Mesodermal cell (in vitro differentiated cells): ENCODE results near the gene BLCAP.

ENCODE experiments used
- H3K27ac ChIP-seq: 2 replicates; pipeline ENCODE4 v1.7.0; 2013; ENCODE audit warnings: mild to moderate bottlenecking, low read depth, low read length, moderate library complexity; ENCODE audit not compliant: severe bottlenecking
- H3K36me3 ChIP-seq: 2 replicates; pipeline ENCODE4 v1.7.1; 2013; ENCODE audit warnings: mild to moderate bottlenecking, low read length, moderate library complexity; ENCODE audit not compliant: control insufficient read depth, insufficient read depth
- H3K4me1 ChIP-seq: one replicate; pipeline ENCODE4 v1.7.1; 2013; ENCODE audit warnings: mild to moderate bottlenecking, low read length; ENCODE audit not compliant: insufficient read depth, control insufficient read depth, poor library complexity, severe bottlenecking
- H3K4me3 ChIP-seq: 2 replicates; pipeline ENCODE4 v1.7.0; 2013; ENCODE audit warnings: low read length, control low read depth, mild to moderate bottlenecking; ENCODE audit not compliant: insufficient read depth, poor library complexity, severe bottlenecking; ENCODE audit errors: extremely low read depth
- H3K9me3 ChIP-seq: 2 replicates; pipeline ENCODE4 v1.7.1; 2013; ENCODE audit warnings: mild to moderate bottlenecking, low read length, moderate library complexity; ENCODE audit not compliant: control insufficient read depth
- WGBS, 2 experiments: methylation state at CpG; one replicate each; pipeline ENCODE4 v1.1.5; 2013; ENCODE audit warnings: missing lambda C conversion rate in 2 of 2; ENCODE audit not compliant: insufficient coverage in 2 of 2; 5-methylcytosine and 5-hydroxymethylcytosine counted together

The BLCAP gene

DNA sequence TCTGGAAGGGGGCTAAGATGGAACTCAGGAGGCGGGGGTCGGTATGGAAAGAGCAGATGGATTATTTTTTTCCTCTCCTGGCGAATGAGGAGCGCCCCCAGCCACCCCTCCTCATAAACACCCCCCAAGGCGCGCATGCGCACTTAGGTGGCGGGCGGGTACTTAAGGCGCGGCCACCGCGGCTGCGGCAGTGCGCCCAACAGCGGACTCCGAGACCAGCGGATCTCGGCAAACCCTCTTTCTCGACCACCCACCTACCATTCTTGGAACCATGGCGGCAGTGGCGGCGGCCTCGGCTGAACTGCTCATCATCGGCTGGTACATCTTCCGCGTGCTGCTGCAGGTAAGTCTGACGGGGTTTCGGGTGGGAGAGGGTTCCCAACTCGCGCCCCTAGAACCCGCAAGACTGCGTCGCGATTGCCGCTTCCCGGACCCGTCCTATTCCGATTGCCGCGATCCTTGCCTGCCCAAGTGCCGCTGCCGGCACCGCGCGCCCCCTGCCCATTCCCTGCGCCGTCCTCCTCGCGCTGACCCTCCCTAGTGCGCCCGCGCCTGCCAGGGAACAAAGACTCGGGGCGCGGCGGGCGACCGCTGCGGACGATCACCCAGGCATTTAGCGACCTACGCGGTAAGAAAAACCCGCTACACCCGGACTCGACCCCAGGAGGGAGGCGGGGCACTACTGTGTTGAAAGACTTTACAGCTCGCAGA is 6.5 kb downstream of the BLCAP start, which contains the start of gene NNAT:
Gene NNAT, plus strand, starts transcription at position 190 of the 711 bp plus-strand sequence. Its CDS starts 82 bp downstream, at position 272.
- Histone ChIP-seq H3K9me3 (peaks cover 3% of the 10 kb centered on the region), H3K36me3 (peaks cover 82% of the 10 kb centered on the region), H3K4me3 (peak within 1 kb of the TSS; percentile 46), H3K27ac (no peak within 1 kb of the TSS), H3K4me1 (peaks cover 38% of the 10 kb centered on the region)
- WGBS, 2 experiments, result 68% methylated on average over 46 to 60 of the region's 69 CpGs

DNA sequence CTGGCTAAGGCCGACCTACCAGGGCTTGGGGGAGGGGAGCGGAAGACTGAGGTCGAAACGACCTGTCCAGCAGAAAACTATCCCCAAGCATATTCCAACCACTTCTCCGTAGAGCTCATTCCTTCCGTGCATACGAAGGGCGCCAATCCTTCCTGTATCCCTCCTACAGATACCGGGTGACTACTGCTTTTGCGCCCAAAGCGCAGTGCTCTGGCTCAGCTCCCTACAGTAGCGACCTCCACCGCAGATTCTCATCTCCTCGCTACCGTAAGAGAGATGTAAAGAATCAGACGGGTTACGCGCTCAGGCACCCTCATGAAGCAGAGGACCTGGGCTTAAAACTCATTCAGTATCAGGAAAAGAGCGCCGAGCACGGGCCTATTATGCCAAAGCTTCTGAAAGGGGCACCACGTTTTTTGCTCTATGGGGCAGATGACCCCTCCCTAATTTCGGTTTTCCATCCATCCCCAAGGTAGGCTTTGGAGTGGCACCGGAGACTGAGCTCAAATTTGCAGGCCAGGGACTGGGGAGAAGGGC is 7.2 kb downstream of the BLCAP start:
- 62 to 76% methylated on average over 14 to 20 of the region's 24 CpGs for WGBS, 2 experiments
- Histone ChIP-seq H3K4me3 (peak overlapping the region; percentile 46), H3K9me3 (peaks cover 3% of the 10 kb centered on the region), H3K4me1 (peaks cover 35% of the 10 kb centered on the region), H3K36me3 (peaks cover 85% of the 10 kb centered on the region), H3K27ac (no peak overlapping the region)

DNA sequence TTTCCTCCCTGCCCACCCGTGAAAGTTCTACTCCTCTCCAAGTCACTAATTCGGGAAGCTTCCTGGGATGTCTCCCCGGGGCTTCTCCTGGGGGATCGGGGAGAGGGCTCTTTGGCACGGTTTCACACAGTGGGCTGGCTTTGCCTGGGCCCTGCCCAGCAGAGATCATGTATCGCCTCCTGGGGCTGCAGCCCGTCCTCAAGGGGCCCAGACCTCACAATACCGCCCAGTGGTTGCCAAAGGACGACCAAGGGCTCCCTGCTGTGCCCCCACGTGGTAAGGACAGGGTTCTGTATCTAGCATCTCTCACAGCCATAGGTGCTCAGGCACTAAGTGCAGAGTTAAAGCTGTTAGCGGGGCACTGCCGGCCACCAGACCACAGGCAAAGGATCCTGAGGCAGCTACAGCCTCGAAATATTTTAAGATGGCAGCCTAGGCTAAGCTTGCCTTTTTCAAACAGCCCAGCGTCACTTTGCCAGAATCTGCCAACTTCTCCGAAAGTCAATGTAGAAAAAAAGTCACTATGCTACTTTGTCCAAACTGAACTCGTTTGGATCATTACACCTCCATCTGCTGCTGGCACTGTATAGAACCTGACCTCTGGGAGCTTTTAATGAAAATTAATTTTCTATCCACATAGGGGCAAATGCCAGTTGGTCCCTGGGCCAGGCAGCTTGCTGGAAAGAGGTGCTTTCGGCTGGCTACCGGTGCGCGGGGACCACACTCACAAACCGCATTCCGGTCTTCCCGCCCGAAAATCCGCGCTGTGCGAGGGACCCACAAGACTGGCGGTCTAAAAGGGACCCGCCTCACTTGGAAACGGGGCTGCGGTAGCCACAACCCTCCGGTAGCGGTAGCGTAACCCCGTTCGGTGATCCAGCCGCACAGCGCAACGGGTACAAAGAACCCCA is 7.9 kb downstream of the BLCAP start:
- no peak overlapping the region for H3K27ac ChIP-seq
- peaks cover 3% of the 10 kb centered on the region for H3K9me3 ChIP-seq
- peaks cover 85% of the 10 kb centered on the region for H3K36me3 ChIP-seq
- H3K4me3 ChIP-seq, result no peak overlapping the region
- H3K4me1 ChIP-seq, result peaks cover 28% of the 10 kb centered on the region
- WGBS, 2 experiments, result 62 to 68% methylated on average over 32 to 37 of the region's 39 CpGs

DNA sequence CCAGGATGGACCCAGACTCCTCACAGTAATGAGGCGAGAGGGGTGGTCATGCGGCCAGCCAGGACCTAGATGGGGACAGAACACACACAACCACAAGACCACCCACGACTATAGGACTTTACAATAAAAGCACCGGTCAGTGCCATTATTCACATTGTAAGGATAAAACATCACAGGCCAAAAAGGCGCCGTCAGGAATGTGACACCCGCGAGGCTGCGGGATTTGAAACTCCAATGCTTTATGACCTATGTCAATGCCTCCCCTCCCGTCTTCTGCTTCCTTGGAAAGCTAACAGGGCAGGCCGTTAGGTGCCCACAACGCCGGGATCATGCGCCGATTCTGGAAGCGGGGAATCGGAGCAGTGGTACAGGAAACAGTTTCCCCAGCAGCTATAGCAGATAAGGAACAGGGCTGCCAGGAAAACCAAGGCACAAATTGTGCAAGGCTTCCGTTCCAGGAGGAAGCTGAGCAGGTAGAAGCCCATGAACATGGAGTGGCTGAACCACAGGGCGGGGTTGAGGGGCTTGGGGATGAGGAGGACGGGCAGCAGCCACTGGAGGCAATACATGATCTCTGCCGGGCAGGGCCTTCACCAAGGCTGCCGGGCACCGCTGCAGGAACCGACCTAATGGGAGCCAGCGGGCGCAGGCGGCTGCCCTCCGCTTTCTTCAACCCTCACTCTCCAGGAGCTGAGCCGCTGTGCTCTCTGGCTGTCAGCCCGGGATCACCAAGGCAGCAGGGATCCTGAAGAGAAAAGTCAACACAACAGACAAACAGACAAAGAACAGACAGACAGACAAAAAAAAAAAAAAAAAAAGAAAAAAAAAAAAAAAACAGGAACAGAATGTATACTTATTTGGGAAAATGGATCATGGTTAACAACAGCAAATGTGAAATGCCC is 8.8 kb downstream of the BLCAP start:
- peaks cover 86% of the 10 kb centered on the region for H3K36me3 ChIP-seq
- peaks cover 3% of the 10 kb centered on the region for H3K9me3 ChIP-seq
- no peak overlapping the region for H3K4me3 ChIP-seq
- no peak overlapping the region for H3K27ac ChIP-seq
- 92 to 93% methylated on average over 18 to 27 of the region's 30 CpGs for WGBS, 2 experiments
- peaks cover 19% of the 10 kb centered on the region for H3K4me1 ChIP-seq

DNA sequence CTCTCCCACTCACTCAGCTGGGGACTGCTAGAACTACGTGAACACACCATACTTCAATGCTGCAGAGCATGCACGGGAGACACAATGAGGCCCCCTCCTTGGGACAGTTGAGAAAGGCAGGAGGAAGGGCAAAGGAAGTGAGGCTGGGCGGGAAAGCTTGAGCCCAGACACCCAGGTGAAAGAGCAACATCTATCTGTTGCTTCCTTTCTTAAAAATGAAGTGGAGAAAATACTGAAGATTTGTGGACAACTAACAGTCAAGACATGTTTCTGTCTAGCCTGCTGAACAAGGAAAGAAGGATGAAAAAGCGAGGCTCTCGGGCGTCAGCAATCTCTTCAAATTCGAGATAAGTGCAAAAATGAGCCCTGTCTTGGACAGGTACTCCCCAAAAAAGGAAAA is 9.6 kb downstream of the BLCAP start:
- no peak overlapping the region for H3K4me3 ChIP-seq
- H3K36me3 ChIP-seq, result peaks cover 87% of the 10 kb centered on the region

DNA sequence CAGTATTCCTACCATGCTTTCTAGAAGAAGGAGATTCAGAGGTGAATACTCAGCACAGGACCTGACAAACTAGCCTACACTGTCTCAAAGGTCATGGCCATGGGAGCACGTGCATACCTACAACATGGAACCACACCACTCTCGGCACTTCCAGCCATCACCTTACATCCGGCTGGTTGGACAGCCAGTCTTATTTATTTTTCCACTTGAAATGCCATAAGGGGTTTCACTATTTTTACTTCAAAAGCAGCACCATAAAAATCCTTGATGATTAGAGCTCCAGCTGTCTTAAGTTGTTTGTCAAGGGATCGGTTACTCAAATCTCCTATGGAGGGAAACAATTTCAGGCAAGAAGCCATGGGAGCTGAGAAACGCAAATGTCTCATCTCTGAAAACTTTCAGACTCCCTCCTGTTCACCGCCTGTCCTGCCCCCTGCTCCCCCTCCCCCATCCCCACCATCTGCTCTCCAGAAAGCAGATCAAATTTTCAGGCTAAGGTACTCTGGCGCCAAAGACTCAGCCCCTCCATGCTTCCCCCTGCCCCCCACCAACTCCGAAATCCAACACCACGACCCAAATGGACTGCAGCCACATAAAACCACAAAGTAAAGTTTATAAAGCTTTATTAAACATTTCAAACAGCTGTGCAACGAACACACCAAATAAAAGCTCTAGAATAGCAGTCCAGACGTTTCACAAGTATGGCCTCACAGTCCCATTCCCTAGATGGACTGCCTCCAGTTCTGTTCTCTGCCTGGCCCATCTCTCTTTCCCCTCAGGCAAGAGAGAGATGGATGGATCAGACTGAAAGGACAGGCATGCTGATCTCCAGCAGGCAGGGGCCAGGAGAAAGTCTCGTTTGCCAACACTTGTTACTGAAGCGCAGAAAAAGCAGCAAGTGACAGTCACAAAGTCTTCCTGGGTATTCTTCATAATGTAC is 10.6 kb downstream of the BLCAP start:
- Histone ChIP-seq H3K4me1 (peaks cover 19% of the 10 kb centered on the region), H3K36me3 (peaks cover 92% of the 10 kb centered on the region), H3K27ac (no peak overlapping the region), H3K9me3 (peaks cover 3% of the 10 kb centered on the region), H3K4me3 (no peak overlapping the region)
- WGBS, 2 experiments, result 83 to 87% methylated on average over 8 to 10 of the region's 13 CpGs

More for the DNA sequence above, 9.6 kb downstream of the BLCAP start:
- Histone ChIP-seq H3K4me1 (peaks cover 19% of the 10 kb centered on the region), H3K9me3 (peaks cover 3% of the 10 kb centered on the region), H3K27ac (no peak overlapping the region)
- 85 to 95% methylated on average over 6 to 7 of the region's 7 CpGs for WGBS, 2 experiments

DNA sequence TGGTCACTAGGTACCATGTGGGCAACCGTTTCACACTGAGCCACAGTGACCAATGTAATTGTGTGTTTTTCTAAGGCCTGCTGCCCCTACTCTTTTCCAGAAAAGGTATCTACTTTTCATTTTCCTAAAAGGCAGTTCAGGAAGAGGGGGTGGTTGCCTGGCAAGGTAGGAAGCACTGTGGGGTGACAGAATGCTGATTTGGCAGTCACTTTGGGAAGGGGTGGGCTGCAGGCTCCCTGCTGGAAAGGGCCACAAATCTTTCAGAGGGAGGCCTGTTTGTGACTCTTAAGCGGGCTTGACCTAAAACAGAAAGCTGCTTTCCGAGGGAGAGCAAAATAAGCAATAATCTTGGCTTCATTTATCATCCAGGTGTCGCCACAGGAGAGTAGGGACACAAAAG is 11.8 kb downstream of the BLCAP start:
- Histone ChIP-seq H3K27ac (no peak overlapping the region), H3K36me3 (peaks cover 94% of the 10 kb centered on the region), H3K4me1 (peaks cover 19% of the 10 kb centered on the region), H3K4me3 (no peak overlapping the region), H3K9me3 (no peaks in the 10 kb centered on the region)
- WGBS, 2 experiments, result 89 to 98% methylated on average over 3 to 4 of the region's 4 CpGs

DNA sequence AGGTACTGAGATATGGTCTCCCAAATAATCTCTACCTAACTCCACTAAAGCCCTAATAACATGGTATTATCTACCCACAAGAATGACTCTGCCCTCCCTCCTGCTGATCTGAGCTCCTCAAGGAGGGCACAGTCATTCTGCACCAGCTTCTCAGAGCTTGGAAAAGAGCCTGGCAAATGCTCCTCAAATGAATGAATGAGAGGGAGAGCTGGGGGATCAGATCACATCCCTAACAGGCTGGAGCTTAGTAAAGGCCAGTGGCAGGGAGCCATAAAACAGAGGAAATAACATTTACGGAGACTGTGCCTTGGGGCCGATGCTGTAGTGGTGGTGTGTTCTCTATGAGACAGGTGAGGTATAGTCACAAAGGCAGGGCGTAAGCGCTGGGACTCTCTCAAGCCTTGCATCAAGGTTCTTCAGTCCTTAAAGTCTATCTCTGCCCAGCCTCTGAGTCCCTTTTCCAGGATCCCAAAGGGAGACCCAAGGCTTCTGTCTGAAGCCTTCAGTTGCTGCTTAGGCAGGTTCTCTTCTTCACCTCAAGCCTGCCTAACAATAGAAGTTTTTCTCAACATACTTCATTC is 13.8 kb downstream of the BLCAP start:
- Histone ChIP-seq H3K36me3 (peaks cover 83% of the 10 kb centered on the region), H3K4me3 (no peak overlapping the region)

DNA sequence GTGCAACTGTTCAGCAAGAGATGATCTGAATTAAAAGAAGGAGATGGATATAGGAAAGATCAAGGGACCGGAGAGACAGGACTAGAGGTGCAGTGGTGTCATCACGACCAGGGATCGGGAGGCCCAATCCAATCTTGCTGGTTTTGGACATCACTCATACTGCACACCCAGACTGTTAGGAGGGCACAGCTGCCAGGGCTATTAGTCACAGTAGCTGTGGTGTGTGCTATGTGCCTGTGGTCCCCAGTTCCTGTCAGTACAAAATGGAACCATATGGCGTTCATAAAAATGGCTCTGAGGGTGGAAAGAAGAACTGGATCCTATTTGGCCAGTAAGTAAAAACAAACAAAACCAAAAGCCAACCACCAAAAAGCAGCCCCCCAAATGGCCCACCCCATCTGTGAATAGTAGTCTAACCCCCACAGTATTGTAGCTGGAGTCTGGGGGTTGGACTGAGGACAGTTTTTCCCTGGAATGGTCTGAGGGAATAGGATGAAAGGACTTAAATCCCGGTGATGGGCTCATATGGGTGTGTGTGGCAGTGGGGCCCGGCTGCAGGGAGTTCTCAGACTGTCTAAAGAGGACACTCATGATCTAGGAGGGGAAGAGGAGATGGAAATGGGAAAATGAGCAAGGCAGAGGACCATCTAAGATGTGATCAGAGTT is 15.9 kb downstream of the BLCAP start:
- Histone ChIP-seq H3K36me3 (peaks cover 74% of the 10 kb centered on the region), H3K27ac (no peak overlapping the region), H3K4me3 (no peak overlapping the region), H3K9me3 (no peaks in the 10 kb centered on the region), H3K4me1 (no peaks in the 10 kb centered on the region)
- 95 to 100% methylated on average over 3 to 5 of the region's 6 CpGs for WGBS, 2 experiments

More for the DNA sequence above, 13.8 kb downstream of the BLCAP start:
- Histone ChIP-seq H3K27ac (no peak overlapping the region), H3K9me3 (no peaks in the 10 kb centered on the region), H3K4me1 (peaks cover 16% of the 10 kb centered on the region)
- WGBS, 2 experiments, result 93 to 95% methylated on average over 4 of the region's 4 CpGs
